GF-D8 (cell line): ENCODE results near the gene CCDC146.
"Not testable (repeated sequence)": the region's sequence is repeated elsewhere in the genome, so short reads cannot be mapped to it uniquely, and the experiment has no call there.

Experiments
- DNase-seq: peaks from one replicate; lab custom pipeline; 2025; lab: John Stamatoyannopoulos, UW

CCDC146 gene

GRCh38 chr7:77202481-77202976 lies 80.1 kb downstream of the CCDC146 start:
- no peak for DNase-seq

- no peak for DNase-seq
Measured at GRCh38 chr7:77205706-77206105, 83.3 kb downstream of the CCDC146 start.

- no peak for DNase-seq
Measured at GRCh38 chr7:77208416-77208815, 86.0 kb downstream of the CCDC146 start.

GRCh38 chr7:77209479-77210139 lies 87.2 kb downstream of the CCDC146 start:
- no peak for DNase-seq

- no peak for DNase-seq
Measured at GRCh38 chr7:77216181-77216845, 93.9 kb downstream of the CCDC146 start.

GRCh38 chr7:77217474-77218185 lies 95.2 kb downstream of the CCDC146 start:
- DNase-seq, result no peak

GRCh38 chr7:77219701-77220331 lies 97.4 kb downstream of the CCDC146 start:
- not testable (repeated sequence) for DNase-seq

- no peak for DNase-seq
Measured at GRCh38 chr7:77222065-77222464, 99.7 kb downstream of the CCDC146 start.

- no peak for DNase-seq
Measured at GRCh38 chr7:77222819-77223218, 100.4 kb downstream of the CCDC146 start.

- DNase-seq, result no peak
Measured at GRCh38 chr7:77223261-77223660, 100.8 kb downstream of the CCDC146 start.

GRCh38 chr7:77226357-77226839 lies 104.0 kb downstream of the CCDC146 start:
- no peak for DNase-seq

GRCh38 chr7:77228795-77229194 lies 106.4 kb downstream of the CCDC146 start:
- not testable (repeated sequence) for DNase-seq

GRCh38 chr7:77232467-77232866 lies 110.1 kb downstream of the CCDC146 start:
- no peak for DNase-seq

GRCh38 chr7:77235276-77235675 lies 112.9 kb downstream of the CCDC146 start:
- no peak for DNase-seq

GRCh38 chr7:77238703-77239136 lies 116.3 kb downstream of the CCDC146 start:
- peak; percentile 99 for DNase-seq

- peak; percentile 70 for DNase-seq
Measured at GRCh38 chr7:77239471-77239870, 117.1 kb downstream of the CCDC146 start.

- DNase-seq, result no peak
Measured at GRCh38 chr7:77242068-77242467, 119.7 kb downstream of the CCDC146 start.

- DNase-seq, result no peak
Measured at GRCh38 chr7:77242554-77242953, 120.1 kb downstream of the CCDC146 start.

- no peak for DNase-seq
Measured at GRCh38 chr7:77244222-77244934, 122.0 kb downstream of the CCDC146 start.

- peak; percentile 46 for DNase-seq
Measured at GRCh38 chr7:77245015-77245755, 122.8 kb downstream of the CCDC146 start.
